Neural progenitor cell (in vitro differentiated cells): ENCODE measurements around the gene ZIC1.

ENCODE experiments used
- CTCF ChIP-seq: fragments of 200-600 bp; sonication (generic); IDR thresholded peaks from 2 replicates; pipeline ENCODE4 v1.5.1; 2017; ENCODE audit warnings: antibody characterized with exemption, mild to moderate bottlenecking
- EZH2 ChIP-seq: fragments of 200-600 bp; sonication (generic); IDR thresholded peaks from 2 replicates; pipeline ENCODE4 v1.6.1; 2017; ENCODE audit warnings: antibody characterized with exemption, mild to moderate bottlenecking, moderate library complexity
- EZH2phosphoT487 ChIP-seq: fragments of 200-600 bp; sonication (generic); IDR thresholded peaks from 2 replicates; pipeline ENCODE4 v1.6.1; 2017; ENCODE audit warnings: antibody characterized with exemption

GRCh38 chr3:147393261-147393942, 15.8 kb upstream of the ZIC1 start:
- no peak for TF ChIP-seq EZH2
- TF ChIP-seq CTCF: no peak
- no peak for TF ChIP-seq EZH2phosphoT487
